Brain microvascular endothelial cell (primary cell): Measurements from ENCODE around the gene CPSF4.
A peak's percentile ranks its signal among the peaks of the same experiment; 100 is the strongest.

ENCODE experiments used
- DNase-seq: peaks from one replicate; pipeline ENCODE4 v3.0.0-alpha.2; 2020
- H3K27ac ChIP-seq: fragments of 250-450 bp; sonication (Bioruptor Pico); 2 replicates; pipeline ENCODE4 v1.5.1; 2020; ENCODE audit warnings: mild to moderate bottlenecking, moderate library complexity
- H3K27me3 ChIP-seq: fragments of 250-450 bp; sonication (Bioruptor Pico); replicated peaks from 2 replicates; pipeline ENCODE4 v1.5.1; 2020; ENCODE audit warnings: mild to moderate bottlenecking
- H3K36me3 ChIP-seq: fragments of 250-450 bp; sonication (Bioruptor Pico); replicated peaks from 2 replicates; pipeline ENCODE4 v1.5.1; 2020; ENCODE audit warnings: mild to moderate bottlenecking
- H3K4me3 ChIP-seq: 2 replicates; pipeline ENCODE4 v1.5.1; 2011; ENCODE audit warnings: low read depth, mild to moderate bottlenecking, control low read depth, low read length, moderate library complexity
- CTCF ChIP-seq: IDR thresholded peaks from 2 replicates; pipeline ENCODE4 v1.5.1; 2011; ENCODE audit warnings: low read depth, mild to moderate bottlenecking, moderate library complexity, low read length, control low read depth, inconsistent platforms; ENCODE audit errors: missing control alignments
- in situ Hi-C: cut with HindIII; loops from 2 replicates; pipeline ENCODE4 v1.10.0; 2017; ENCODE audit warnings: low sequenced_read_pairs, low pct_ligation_motif_present

Gene CPSF4

GRCh38 chr7:99438573-99439480 is at the start of gene CPSF4, which contains the start of gene PTCD1:
Gene CPSF4 (plus strand): TSS chr7:99438943. CDS start chr7:99439083, 140 bp downstream.
Gene PTCD1 (minus strand): TSS chr7:99438798. CDS start chr7:99435242, 3,556 bp downstream.
- in situ Hi-C loops: no loop called here
- Histone ChIP-seq H3K27ac (peak within 1 kb of the TSS; percentile 71), H3K36me3 (peaks cover 9% of the 10 kb centered on the region), H3K4me3 (peak within 1 kb of the TSS; percentile 94), H3K27me3 (no peaks in the 10 kb centered on the region)
- no peak for TF ChIP-seq CTCF
- DNase-seq: peak; percentile 94

- DNase-seq: no peak
- no peak for TF ChIP-seq CTCF
- H3K27ac ChIP-seq: no peak overlapping the region
- in situ Hi-C loops: no loop called here
- H3K27me3 ChIP-seq: no peaks in the 10 kb centered on the region
- H3K4me3 ChIP-seq: no peak overlapping the region
- H3K36me3 ChIP-seq: peaks cover 87% of the 10 kb centered on the region
Measured at GRCh38 chr7:99389772-99390171, 49.0 kb upstream of the CPSF4 start.

GRCh38 chr7:99390941-99391602 is 47.7 kb upstream of the CPSF4 start:
- Histone ChIP-seq H3K27me3 (no peaks in the 10 kb centered on the region), H3K27ac (no peak overlapping the region), H3K4me3 (no peak overlapping the region), H3K36me3 (peaks cover 92% of the 10 kb centered on the region)
- in situ Hi-C loops: no loop called here
- no peak for DNase-seq
- TF ChIP-seq CTCF: no peak

GRCh38 chr7:99392046-99392445 is 46.7 kb upstream of the CPSF4 start:
- in situ Hi-C loops: no loop called here
- Histone ChIP-seq H3K36me3 (peaks cover 90% of the 10 kb centered on the region), H3K27ac (no peak overlapping the region), H3K27me3 (no peaks in the 10 kb centered on the region), H3K4me3 (no peak overlapping the region)
- no peak for DNase-seq
- no peak for TF ChIP-seq CTCF

GRCh38 chr7:99392659-99393354 is 45.9 kb upstream of the CPSF4 start:
- Histone ChIP-seq H3K27me3 (no peaks in the 10 kb centered on the region), H3K27ac (peak overlapping the region; percentile 5), H3K4me3 (peak overlapping the region; percentile 46), H3K36me3 (peaks cover 93% of the 10 kb centered on the region)
- no peak for DNase-seq
- in situ Hi-C loops: no loop called here
- TF ChIP-seq CTCF: no peak
